NCI-H82 (cell line): Measurements from ENCODE around the gene LRRC8D.
A peak's percentile ranks its signal among the peaks of the same experiment; 100 is the strongest.

ENCODE experiments used
- DNase-seq: peaks from one replicate; lab custom pipeline; 2025; lab: John Stamatoyannopoulos, UW

LRRC8D gene

GRCh38 chr1:89941110-89941766, 120.4 kb downstream of the LRRC8D start:
- no peak for DNase-seq

DNA sequence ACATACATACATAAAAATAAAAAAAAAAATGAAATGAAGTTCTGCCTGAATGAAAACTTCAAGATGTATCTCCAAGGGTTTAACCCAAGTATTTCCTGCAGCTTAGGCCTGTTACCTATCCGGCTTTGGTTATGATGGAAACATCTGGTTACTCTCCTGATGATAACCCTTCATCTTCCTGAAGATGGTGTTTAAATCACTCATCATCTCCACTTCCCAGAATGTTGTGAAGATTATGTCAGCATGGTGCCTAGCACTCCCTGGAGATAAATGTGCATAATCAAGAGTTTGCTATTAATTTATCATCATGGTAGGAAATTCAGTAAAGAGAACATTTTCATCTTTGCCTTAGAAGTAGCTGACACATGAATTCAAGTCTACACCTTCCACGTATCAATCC, 121.2 kb downstream of the LRRC8D start:
- no peak for DNase-seq

- no peak for DNase-seq
Measured at GRCh38 chr1:89942825-89943658, 122.2 kb downstream of the LRRC8D start.

GRCh38 chr1:89943846-89944781, 123.3 kb downstream of the LRRC8D start:
- no peak for DNase-seq

- no peak for DNase-seq
Measured at GRCh38 chr1:89945852-89946476, 125.1 kb downstream of the LRRC8D start.

DNA sequence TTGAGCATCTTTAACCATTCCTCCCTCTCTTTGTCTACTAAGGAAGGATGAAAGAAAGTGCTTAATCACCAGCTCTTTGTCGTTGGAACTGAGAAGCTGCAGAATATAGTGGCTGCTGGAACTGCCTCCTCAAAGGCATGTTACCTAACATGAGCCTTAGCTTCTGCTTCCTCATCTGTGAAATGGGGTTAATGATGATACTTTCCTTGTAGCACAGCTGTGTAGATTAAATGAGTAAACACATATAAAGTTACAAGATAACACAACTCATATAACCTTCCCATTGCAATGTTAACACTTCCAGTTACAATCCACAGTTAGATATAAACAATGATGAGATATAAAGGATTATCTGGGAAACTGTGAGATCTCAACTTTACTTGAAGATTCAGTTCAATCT, 125.7 kb downstream of the LRRC8D start:
- no peak for DNase-seq

- DNase-seq = no peak
Measured at GRCh38 chr1:89948722-89949345, 128.0 kb downstream of the LRRC8D start.

DNA sequence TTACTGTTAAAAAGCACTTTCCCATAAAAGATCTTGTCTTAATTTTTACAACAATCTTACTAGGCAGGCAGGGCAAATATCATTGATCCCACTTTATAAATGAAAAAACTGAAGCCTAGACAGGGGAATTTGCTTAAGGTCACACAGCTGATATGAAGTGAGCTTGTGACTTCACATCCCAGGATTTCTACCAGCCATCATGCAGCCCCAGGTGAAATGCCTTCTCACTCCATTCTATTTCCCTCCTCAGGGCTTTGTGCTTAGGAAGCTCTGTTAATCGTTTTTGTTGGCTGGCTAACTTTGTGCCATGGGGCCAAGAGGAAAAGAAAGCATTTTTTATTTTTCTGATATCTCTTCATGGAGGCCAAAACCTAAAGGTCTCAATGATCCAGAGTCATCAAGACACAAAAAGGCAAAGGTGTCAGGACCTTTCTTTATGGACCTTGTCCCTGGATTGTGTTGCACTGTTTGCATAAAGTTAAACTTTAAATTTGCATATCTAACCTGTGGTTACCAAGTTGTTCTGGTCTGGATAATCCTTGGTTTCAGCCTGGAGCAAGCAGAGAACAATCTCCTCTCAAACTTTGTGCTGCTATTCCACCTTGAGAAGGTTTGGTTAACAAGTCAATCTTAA, 129.3 kb downstream of the LRRC8D start:
- no peak for DNase-seq

GRCh38 chr1:89950703-89951102, 129.9 kb downstream of the LRRC8D start:
- DNase-seq = no peak

- no peak for DNase-seq
Measured at GRCh38 chr1:89951766-89952604, 131.2 kb downstream of the LRRC8D start.

GRCh38 chr1:89952605-89953130, 131.8 kb downstream of the LRRC8D start:
- DNase-seq = no peak

GRCh38 chr1:89953131-89953626, 132.3 kb downstream of the LRRC8D start:
- peak; percentile 22 for DNase-seq

- DNase-seq = no peak
Measured at GRCh38 chr1:89953929-89954328, 133.1 kb downstream of the LRRC8D start.

GRCh38 chr1:89954401-89954800, 133.6 kb downstream of the LRRC8D start:
- no peak for DNase-seq

DNA sequence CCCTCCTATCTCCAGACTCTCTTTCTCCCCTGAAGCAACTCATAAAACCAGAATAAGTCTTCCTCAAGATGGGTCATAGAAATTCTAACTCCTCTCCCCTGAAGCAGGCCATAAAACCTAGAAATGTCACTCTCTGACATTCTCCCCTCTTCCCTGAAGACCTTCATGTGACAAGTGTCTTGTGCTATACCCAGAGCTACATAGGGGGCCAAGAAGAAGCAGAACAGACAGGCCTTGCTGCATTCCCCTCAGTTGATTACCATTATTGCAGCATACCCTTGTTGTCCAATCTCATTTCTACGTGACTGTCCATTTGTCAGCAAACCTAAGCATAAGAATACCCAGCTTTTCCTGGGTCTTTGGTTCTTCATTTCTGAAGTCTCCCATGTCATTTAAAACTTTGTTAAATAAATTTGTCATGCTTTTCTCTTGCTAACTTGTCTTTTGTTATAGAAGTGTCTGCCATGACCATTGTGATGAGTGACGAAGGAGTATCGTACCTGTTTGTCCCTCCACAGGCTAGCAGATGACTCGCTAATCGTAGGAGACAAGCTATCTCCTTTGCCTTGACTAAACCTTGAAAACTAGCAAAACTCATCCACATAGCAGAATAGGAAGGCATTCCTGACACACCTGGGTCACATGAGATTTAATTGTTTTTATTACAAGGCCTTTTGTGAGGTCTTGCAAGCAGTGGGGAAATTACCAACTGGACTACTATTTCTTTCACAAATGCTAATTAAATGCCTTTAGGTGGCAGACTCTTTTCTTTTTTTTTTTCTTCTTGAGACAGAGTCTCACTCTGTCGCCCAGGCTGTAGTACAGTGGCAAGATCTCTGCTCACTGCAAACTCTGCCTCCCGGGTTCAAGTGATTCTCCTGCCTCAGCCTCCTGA, 134.7 kb downstream of the LRRC8D start:
- DNase-seq = no peak

DNA sequence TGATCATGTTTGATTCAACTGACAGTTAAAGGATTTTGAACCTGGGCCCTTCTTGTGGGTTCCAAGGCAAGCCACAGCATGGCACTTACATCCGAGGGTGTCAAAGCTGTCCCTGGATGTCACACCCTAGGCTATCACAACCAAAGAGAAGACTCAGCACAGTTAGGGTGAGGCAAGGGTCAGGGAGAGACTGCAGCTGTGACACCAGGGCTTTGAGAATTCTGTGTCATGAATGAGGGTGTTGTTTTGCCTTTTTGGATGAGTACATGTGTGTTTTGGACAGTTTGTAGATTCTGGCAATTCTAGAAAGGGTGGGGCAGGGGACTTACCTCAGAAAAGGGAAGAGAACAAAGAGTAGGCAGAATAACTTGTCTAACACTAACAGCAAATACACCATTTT, 136.3 kb downstream of the LRRC8D start:
- DNase-seq = no peak

DNA sequence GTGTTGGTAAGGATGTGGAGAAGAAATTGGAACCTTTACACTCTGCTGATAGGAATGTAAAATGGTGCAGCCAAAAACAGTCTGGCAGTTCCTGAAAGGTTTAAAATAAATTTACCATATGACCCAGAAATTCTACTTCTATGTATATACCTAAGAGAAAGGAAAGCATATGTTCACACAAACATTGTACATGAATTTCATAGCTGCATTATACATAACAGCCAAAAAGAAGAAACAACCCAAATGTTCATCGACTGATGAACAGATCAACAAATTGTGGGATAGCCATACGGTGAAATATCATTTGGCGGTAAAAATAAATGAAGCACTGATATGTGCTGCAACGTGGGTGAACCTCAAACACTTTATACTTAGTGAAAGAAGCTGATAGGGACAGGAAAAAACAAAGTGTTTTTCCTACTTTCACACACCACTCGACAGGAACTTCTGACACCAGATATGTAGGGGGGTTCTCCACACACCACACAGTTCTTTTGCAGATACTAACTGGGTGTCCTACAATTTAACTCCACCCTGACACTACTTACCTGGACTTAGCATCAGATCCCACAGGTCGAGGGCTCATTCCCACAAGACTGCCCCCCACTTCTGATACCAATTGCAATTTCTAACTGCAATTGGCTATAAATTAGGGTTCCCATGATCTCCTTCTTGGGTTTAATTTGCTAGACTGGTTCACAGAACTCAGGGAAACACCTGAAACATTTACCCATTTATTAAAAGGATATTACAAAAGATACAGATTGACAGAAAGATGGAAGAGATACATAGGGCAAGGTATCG, 138.2 kb downstream of the LRRC8D start:
- DNase-seq = no peak

DNA sequence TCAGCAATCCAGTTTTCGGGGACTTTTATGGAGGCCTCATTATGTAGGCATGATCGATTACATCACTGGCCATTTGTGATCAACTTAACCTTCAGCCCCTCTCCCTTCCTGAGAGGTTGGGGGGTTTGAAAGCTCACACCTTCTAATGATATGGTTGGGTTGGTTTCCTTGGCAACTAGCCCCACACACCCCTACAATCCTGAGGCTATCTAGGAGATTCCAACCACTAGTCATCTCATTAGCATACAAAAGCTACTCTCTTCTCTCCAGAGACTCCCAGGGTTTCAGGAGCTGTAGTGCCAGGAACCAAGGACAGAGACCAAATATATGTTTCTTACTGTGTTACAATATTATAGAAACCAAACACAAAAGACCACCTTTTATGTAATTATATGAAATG, 138.9 kb downstream of the LRRC8D start:
- DNase-seq = no peak
